Panc1 (cell line): Measurements from ENCODE around the gene SLC48A1. TPM values are rescaled to one million over a fixed set of nuclear protein-coding genes. Genes with fewer than 3 reads are reported as not detected.

Source experiments
- ATAC-seq: fragments of 200-7000 bp; cut with Tn5 transposase; 2 replicates; pipeline ENCODE4 v1.9.1; 2020; ENCODE audit warnings: mild to moderate bottlenecking, moderate library complexity
- BruUV-seq: library from RNA; stranded (reverse); fragments of 400-500 nt; replicated peaks from 2 replicates; lab custom pipeline; 2021; lab: Mats Ljungman, UMichigan
- CTCF ChIA-PET: fragments of 300-600 bp; sonication (Branson Sonifier 250); formaldehyde crosslinking; loops from one replicate; lab custom pipeline; 2022; ENCODE audit warnings: antibody characterized with exemption; lab: Charles Lee
- POLR2A ChIA-PET: fragments of 300-600 bp; sonication (Branson Sonifier 250); formaldehyde crosslinking; loops from one replicate; lab custom pipeline; 2022; ENCODE audit warnings: antibody characterized with exemption; lab: Charles Lee
- DNase-seq: peaks from one replicate; pipeline ENCODE4 v3.0.0-alpha.2; 2010; ENCODE audit warnings: low read depth, low spot score
- H3K27ac ChIP-seq: 2 replicates; pipeline ENCODE4 v1.5.1; 2011; ENCODE audit warnings: mild to moderate bottlenecking, low read length, inconsistent platforms
- H3K27me3 ChIP-seq: fragments of 200-500 bp; sonication (Bioruptor generic); 2 replicates; pipeline ENCODE4 v1.6.0; 2014; ENCODE audit warnings: low read length, inconsistent platforms; ENCODE audit not compliant: control insufficient read depth, insufficient read depth
- H3K36me3 ChIP-seq: fragments of 200-500 bp; sonication (Bioruptor generic); 2 replicates; pipeline ENCODE4 v1.5.1; 2014; ENCODE audit warnings: inconsistent platforms, mild to moderate bottlenecking, low read length, moderate library complexity; ENCODE audit not compliant: control insufficient read depth, insufficient read depth
- H3K4me1 ChIP-seq: 2 replicates; pipeline ENCODE4 v1.5.1; 2011; ENCODE audit warnings: inconsistent platforms, mild to moderate bottlenecking, low read length, moderate library complexity; ENCODE audit not compliant: control insufficient read depth, insufficient read depth
- H3K4me3 ChIP-seq, 2 experiments: 2 replicates each; pipeline ENCODE4 v1.5.1; 2011 to 2012; ENCODE audit warnings: low read depth in 2 of 2, low read length in 2 of 2, mild to moderate bottlenecking in 2 of 2, inconsistent platforms in 1 of 2, moderate library complexity in 1 of 2
- H3K9me3 ChIP-seq: fragments of 200-500 bp; sonication (Bioruptor generic); 2 replicates; pipeline ENCODE4 v1.5.1; 2014; ENCODE audit warnings: low read depth, mild to moderate bottlenecking, inconsistent platforms, low read length, moderate library complexity; ENCODE audit not compliant: control insufficient read depth, insufficient read depth
- POLR2AphosphoS5 ChIP-seq: IDR thresholded peaks from 2 replicates; pipeline ENCODE4 v1.6.1; 2012; ENCODE audit warnings: mild to moderate bottlenecking, low read depth, low read length, moderate library complexity
- SIN3A ChIP-seq: IDR thresholded peaks from 2 replicates; pipeline ENCODE4 v1.6.1; 2012; ENCODE audit warnings: low read depth, mild to moderate bottlenecking, low read length, moderate library complexity, borderline replicate concordance; ENCODE audit not compliant: insufficient read depth
- TCF7L2 ChIP-seq: IDR thresholded peaks from 2 replicates; pipeline ENCODE4 v1.6.1; 2011; ENCODE audit warnings: mild to moderate bottlenecking, low read depth, low read length, inconsistent platforms
- in situ Hi-C: cut with HindIII; loops from 2 replicates; pipeline ENCODE4 v1.10.0; 2016; ENCODE audit warnings: low sequenced_read_pairs, low pct_unique_long_range_greater_than_20kb
- intact Hi-C: fragments of 100-400 bp; cut with micrococcal nuclease; formaldehyde crosslinking; loops from one replicate; pipeline ENCODE4 v1.10.0; 2022; ENCODE audit not compliant: unreplicated experiment
- total RNA-seq: library from RNA; stranded (reverse); gene quantifications from one replicate; pipeline ENCODE4 v1.2.1, GENCODE V29; 2021; ENCODE audit not compliant: unreplicated experiment
- TF ChIP-seq, protein P1 (sequence below): fragments of 450-650 bp; IDR thresholded peaks from 2 replicates; pipeline ENCODE4 v1.5.1; 2017; ENCODE audit warnings: mild to moderate bottlenecking
- TF ChIP-seq, protein P2 (sequence below), 2 experiments: IDR thresholded peaks; 2 replicates each; pipeline ENCODE4 v1.6.1; 2011 to 2012; ENCODE audit warnings: low read depth in 2 of 2, control low read depth in 1 of 2, low read length in 1 of 2, mild to moderate bottlenecking in 1 of 2, moderate library complexity in 1 of 2; ENCODE audit not compliant: insufficient read depth in 1 of 2

Gene SLC48A1
- total RNA-seq, 1 experiment from 2014 or later, result 32.0 TPM

DNA sequence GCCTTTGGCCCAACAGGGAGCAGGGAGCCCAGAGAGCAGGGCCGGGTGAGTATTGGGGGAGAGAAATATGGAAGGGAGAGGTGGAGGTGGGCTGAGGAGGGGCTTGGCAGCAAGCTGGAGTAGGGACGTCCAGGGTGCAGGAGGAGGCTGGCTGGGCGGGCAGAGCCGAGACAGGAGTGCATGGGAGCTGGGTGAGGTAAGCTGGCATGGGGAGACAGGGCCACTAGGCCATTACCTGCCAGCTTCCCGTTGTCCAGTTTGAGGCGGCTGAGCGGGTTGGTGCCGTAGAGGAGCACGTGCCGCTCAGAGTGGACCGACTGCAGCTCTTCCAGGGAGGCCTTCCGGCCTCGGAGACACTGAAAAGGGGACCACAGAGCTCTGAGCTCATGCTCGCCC lies 18.3 kb downstream of the SLC48A1 start:
- no peaks in the 10 kb centered on the region for H3K9me3 ChIP-seq
- ChIA-PET POLR2A (no interaction called here), CTCF (no interaction called here)
- no peak overlapping the region for H3K4me3 ChIP-seq
- no peak overlapping the region for H3K27ac ChIP-seq
- in situ Hi-C loops, result no loop called here
- no peaks in the 10 kb centered on the region for H3K27me3 ChIP-seq
- no TSS peak for BruUV-seq
- H3K4me1 ChIP-seq, result no peaks in the 10 kb centered on the region
- peaks cover 8% of the 10 kb centered on the region; the same call in 1 of the 2 replicates for H3K36me3 ChIP-seq
- TF ChIP-seq SIN3A (no peak), POLR2AphosphoS5 (no peak), TCF7L2 (no peak)
- TF ChIP-seq, protein P1, sequence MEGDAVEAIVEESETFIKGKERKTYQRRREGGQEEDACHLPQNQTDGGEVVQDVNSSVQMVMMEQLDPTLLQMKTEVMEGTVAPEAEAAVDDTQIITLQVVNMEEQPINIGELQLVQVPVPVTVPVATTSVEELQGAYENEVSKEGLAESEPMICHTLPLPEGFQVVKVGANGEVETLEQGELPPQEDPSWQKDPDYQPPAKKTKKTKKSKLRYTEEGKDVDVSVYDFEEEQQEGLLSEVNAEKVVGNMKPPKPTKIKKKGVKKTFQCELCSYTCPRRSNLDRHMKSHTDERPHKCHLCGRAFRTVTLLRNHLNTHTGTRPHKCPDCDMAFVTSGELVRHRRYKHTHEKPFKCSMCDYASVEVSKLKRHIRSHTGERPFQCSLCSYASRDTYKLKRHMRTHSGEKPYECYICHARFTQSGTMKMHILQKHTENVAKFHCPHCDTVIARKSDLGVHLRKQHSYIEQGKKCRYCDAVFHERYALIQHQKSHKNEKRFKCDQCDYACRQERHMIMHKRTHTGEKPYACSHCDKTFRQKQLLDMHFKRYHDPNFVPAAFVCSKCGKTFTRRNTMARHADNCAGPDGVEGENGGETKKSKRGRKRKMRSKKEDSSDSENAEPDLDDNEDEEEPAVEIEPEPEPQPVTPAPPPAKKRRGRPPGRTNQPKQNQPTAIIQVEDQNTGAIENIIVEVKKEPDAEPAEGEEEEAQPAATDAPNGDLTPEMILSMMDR, result no peak
- TF ChIP-seq, protein P2, sequence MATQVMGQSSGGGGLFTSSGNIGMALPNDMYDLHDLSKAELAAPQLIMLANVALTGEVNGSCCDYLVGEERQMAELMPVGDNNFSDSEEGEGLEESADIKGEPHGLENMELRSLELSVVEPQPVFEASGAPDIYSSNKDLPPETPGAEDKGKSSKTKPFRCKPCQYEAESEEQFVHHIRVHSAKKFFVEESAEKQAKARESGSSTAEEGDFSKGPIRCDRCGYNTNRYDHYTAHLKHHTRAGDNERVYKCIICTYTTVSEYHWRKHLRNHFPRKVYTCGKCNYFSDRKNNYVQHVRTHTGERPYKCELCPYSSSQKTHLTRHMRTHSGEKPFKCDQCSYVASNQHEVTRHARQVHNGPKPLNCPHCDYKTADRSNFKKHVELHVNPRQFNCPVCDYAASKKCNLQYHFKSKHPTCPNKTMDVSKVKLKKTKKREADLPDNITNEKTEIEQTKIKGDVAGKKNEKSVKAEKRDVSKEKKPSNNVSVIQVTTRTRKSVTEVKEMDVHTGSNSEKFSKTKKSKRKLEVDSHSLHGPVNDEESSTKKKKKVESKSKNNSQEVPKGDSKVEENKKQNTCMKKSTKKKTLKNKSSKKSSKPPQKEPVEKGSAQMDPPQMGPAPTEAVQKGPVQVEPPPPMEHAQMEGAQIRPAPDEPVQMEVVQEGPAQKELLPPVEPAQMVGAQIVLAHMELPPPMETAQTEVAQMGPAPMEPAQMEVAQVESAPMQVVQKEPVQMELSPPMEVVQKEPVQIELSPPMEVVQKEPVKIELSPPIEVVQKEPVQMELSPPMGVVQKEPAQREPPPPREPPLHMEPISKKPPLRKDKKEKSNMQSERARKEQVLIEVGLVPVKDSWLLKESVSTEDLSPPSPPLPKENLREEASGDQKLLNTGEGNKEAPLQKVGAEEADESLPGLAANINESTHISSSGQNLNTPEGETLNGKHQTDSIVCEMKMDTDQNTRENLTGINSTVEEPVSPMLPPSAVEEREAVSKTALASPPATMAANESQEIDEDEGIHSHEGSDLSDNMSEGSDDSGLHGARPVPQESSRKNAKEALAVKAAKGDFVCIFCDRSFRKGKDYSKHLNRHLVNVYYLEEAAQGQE (IDR thresholded peaks at IDR 0.05; ENCODE audit: insufficient read depth in 1 of 2, low read depth in 2 of 2, low read length in 1 of 2), result no peak
- no peak for ATAC-seq
- no peak for DNase-seq
- intact Hi-C loops, result no loop called here

DNA sequence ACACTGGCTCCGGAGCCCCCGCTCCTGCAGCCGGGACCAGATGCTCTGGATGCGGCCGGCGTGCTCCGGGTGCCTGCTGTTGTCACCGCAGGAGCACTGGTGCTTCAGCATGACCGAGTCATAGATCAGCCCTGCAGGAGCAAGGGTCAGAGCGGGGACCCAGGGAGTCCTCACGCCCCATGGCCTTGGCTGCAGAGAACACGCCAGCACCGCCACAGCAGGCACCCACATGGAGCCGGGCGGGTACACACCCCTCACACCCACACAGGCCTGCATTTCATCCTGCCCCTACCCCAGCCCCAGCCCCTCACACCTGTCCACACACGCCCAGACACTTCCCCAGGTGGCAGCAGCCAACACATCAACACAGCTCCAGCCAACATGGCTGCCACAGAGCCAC lies 18.8 kb downstream of the SLC48A1 start:
- H3K4me1 ChIP-seq, result no peaks in the 10 kb centered on the region
- ATAC-seq (0 out of 2 replicates have a peak, but pooled peaks have one; percentile 13), DNase-seq (no peak)
- no peaks in the 10 kb centered on the region for H3K27me3 ChIP-seq
- no peak overlapping the region for H3K27ac ChIP-seq
- H3K4me3 ChIP-seq, result no peak overlapping the region
- ChIA-PET POLR2A (no interaction called here), CTCF (no interaction called here)
- peaks cover 7% of the 10 kb centered on the region; the same call in 1 of the 2 replicates for H3K36me3 ChIP-seq
- in situ Hi-C loops, result no loop called here
- TF ChIP-seq TCF7L2 (no peak), POLR2AphosphoS5 (no peak), SIN3A (no peak)
- TF ChIP-seq, protein P1, result no peak
- TF ChIP-seq, protein P2 (IDR thresholded peaks at IDR 0.05; ENCODE audit: insufficient read depth in 1 of 2, low read depth in 2 of 2, low read length in 1 of 2), result no peak
- no TSS peak for BruUV-seq
- no peaks in the 10 kb centered on the region for H3K9me3 ChIP-seq
- intact Hi-C loops, result no loop called here
